Neutrophil (primary cell): ENCODE results near the gene R3HDM2.

Experiments used
- H3K27ac ChIP-seq: fragments of 200-600 bp; sonication (generic); 2 replicates; pipeline ENCODE4 v1.5.1; 2016; ENCODE audit warnings: mild to moderate bottlenecking, moderate library complexity
- H3K27me3 ChIP-seq: fragments of 200-600 bp; sonication (generic); 2 replicates; pipeline ENCODE4 v1.6.0; 2016; ENCODE audit warnings: mild to moderate bottlenecking
- H3K36me3 ChIP-seq: fragments of 200-600 bp; sonication (generic); 2 replicates; pipeline ENCODE4 v1.5.1; 2017
- H3K4me1 ChIP-seq, 2 experiments: fragments of 200-600 bp in 1 of 2; sonication (generic) in 1 of 2; 1 replicate in 1 of 2; 2 replicates in 1 of 2; pipeline versions ENCODE4 v1.5.1 to v1.6.1; 2013 to 2016; ENCODE audit warnings: low read depth in 1 of 2, low read length in 1 of 2, mild to moderate bottlenecking in 1 of 2, moderate library complexity in 1 of 2; ENCODE audit not compliant: control insufficient read depth in 1 of 2, insufficient read depth in 1 of 2
- H3K4me3 ChIP-seq, 2 experiments: fragments of 200-600 bp in 1 of 2; sonication (generic) in 1 of 2; 1 replicate in 1 of 2; 2 replicates in 1 of 2; pipeline ENCODE4 v1.5.1; 2013 to 2016; ENCODE audit warnings: low read depth in 1 of 2, low read length in 1 of 2, mild to moderate bottlenecking in 1 of 2, moderate library complexity in 1 of 2
- H3K9me3 ChIP-seq: fragments of 200-600 bp; sonication (generic); 2 replicates; pipeline ENCODE4 v1.5.1; 2016
- TF ChIP-seq, protein P1 (sequence below): fragments of 200-600 bp; sonication (generic); IDR thresholded peaks from 2 replicates; pipeline ENCODE4 v1.5.1; 2016; ENCODE audit warnings: antibody characterized with exemption

The R3HDM2 gene

DNA sequence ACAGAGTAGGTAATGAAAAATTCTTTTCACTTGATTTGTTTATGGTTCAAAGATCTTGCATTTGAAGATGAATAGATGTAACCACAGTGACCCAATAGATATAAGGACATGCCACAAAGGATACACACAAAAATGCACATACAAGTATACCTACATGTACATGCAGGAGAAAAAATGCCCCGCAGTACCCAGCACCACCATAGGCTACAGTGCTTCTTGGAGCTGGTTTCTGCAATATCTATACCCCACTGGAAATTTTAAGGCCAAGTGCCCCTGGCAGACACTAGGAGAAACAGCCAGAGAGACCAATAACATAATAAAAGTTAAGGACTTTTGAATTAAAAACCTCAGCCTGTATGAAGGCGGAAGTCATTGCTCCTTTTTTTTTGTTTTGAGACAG is 167.7 kb downstream of the R3HDM2 start:
- Histone ChIP-seq H3K27ac (no peak overlapping the region), H3K27me3 (no peaks in the 10 kb centered on the region), H3K4me1 (peaks cover 0 to 2% of the 10 kb centered on the region in 2 experiments), H3K4me3 (no peak overlapping the region), H3K36me3 (peaks cover 90% of the 10 kb centered on the region), H3K9me3 (no peaks in the 10 kb centered on the region)
- TF ChIP-seq, protein P1, sequence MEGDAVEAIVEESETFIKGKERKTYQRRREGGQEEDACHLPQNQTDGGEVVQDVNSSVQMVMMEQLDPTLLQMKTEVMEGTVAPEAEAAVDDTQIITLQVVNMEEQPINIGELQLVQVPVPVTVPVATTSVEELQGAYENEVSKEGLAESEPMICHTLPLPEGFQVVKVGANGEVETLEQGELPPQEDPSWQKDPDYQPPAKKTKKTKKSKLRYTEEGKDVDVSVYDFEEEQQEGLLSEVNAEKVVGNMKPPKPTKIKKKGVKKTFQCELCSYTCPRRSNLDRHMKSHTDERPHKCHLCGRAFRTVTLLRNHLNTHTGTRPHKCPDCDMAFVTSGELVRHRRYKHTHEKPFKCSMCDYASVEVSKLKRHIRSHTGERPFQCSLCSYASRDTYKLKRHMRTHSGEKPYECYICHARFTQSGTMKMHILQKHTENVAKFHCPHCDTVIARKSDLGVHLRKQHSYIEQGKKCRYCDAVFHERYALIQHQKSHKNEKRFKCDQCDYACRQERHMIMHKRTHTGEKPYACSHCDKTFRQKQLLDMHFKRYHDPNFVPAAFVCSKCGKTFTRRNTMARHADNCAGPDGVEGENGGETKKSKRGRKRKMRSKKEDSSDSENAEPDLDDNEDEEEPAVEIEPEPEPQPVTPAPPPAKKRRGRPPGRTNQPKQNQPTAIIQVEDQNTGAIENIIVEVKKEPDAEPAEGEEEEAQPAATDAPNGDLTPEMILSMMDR: no peak

DNA sequence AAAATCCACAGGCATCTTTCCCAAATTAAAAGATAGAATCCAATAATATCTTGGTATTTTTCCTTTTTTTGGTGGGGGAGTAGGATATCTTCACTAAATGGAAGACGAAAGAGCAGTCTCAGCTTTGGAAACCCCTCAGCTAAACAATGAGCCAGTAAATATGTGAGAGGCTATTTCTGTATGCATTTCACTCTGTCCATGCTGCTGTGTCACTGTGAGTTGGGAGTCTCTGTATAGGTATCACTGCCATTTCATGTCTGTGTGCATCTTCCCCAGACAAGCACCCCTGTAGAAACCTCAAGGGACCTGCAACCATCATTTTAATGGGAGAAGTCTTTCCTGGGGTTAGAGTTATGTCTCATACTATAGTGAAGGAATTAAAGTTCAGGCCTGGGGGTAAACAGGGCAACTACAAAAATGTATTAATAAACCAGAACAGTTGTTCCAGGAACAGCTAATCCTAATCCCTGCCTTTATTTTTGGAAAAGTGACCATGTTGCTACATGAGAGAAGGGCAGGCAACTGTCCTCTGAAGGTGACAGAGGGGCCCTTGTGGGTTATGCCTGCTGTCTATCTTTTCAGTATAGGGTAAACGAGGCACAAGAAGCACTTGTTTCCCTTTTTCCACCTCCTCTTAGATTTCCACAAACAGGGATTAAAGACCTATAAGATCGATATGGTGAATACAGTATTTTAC is 168.6 kb downstream of the R3HDM2 start:
- H3K4me3 ChIP-seq: no peak overlapping the region
- H3K27ac ChIP-seq: no peak overlapping the region
- H3K27me3 ChIP-seq: no peaks in the 10 kb centered on the region
- H3K4me1 ChIP-seq: no peaks in the 10 kb centered on the region
- TF ChIP-seq, protein P1: no peak
- H3K36me3 ChIP-seq: peaks cover 90% of the 10 kb centered on the region
- H3K9me3 ChIP-seq: no peaks in the 10 kb centered on the region

DNA sequence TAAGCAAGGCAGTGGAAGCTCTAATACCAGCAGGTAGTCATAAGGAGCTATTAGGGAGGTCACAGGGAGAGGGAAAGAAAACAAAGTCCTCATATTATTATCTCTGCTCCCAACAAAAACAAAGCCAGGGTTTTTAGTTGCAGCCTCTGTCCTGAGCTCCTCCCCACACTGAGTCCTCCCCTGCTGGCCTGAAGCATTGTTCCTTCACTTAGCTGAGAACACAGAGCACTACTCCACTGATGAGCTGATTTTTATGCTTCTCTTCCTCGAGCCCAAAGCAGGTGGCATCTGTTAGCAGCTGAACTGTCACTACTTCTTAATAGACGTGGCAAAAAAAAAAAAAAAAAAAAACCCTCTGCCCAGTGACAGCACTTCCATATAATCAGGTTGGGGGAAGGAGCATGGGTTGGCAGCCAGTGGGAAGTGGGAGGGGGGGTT is 169.4 kb downstream of the R3HDM2 start:
- H3K27me3 ChIP-seq: no peaks in the 10 kb centered on the region
- no peak overlapping the region for H3K27ac ChIP-seq
- no peaks in the 10 kb centered on the region for H3K4me1 ChIP-seq
- peaks cover 90% of the 10 kb centered on the region for H3K36me3 ChIP-seq
- TF ChIP-seq, protein P1: no peak
- H3K9me3 ChIP-seq: no peaks in the 10 kb centered on the region
- H3K4me3 ChIP-seq: no peak overlapping the region

DNA sequence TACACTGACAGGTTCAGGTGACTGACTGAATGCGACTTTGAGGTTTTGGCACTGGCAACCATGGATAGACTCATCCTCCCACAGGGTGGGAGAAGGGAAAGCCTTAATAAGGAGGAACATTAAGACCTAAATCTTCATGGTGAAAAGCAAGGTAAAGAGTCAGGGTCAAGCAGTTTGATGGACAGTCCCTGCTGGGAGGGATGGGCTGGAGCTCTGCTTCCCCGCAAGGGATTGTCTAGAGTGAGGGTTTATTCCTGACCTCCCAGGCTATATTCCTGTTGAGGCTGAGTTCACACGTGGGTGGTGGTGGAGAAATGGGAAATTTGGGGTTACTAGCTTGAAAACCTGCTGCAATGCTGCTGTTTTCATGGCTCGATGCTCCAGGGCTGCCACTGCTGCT is 170.5 kb downstream of the R3HDM2 start:
- peaks cover 90% of the 10 kb centered on the region for H3K36me3 ChIP-seq
- H3K9me3 ChIP-seq: no peaks in the 10 kb centered on the region
- no peaks in the 10 kb centered on the region for H3K27me3 ChIP-seq
- no peak overlapping the region for H3K27ac ChIP-seq
- no peaks in the 10 kb centered on the region for H3K4me1 ChIP-seq
- H3K4me3 ChIP-seq: no peak overlapping the region
- TF ChIP-seq, protein P1: no peak

DNA sequence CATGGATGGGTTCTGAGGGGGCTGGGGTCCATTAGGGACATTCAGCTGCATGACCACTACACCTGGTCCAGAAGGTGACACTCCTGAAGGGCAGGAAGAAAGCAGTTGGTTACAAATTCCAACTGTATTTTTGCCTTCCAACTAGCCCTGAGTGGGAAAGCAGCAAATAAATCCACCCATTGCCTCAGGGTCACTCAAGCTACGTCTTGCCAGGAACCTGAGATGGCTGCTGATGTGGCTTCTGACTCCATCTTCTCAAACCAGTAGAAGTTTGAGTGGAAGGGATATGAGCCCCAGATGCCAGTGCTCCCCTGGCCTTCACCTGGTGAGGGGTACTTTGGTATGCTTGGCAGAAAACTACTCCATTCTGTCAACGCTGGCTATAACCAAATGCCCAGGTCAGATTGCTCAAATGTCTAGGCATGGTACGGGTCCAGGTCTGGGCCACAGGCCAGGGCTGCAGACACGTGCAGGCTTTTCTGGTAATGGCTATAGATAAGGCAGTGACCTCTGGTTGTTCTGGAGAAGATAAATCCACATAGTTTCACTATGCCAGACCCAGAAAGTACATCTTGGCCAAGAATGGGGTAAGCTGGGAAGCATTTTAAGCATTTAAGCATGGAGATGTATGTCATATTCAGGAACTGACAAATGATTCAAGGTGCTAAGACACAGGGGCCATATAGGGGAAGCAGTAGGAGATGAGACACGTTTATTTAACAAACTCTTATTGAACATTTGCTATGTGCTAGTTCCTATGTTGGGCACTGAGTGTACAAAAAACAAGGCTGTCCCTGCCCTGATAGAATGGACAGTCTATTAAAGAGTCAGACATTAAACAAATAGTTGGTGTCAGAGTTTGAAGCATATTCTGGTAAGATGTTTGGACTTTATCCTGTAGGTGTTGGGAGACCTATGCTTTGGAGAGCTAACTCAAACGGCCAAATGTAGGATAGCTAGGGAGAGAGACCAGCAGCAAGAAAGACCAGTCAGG is 171.6 kb downstream of the R3HDM2 start:
- H3K36me3 ChIP-seq: peaks cover 91% of the 10 kb centered on the region
- TF ChIP-seq, protein P1: no peak
- no peaks in the 10 kb centered on the region for H3K9me3 ChIP-seq
- no peaks in the 10 kb centered on the region for H3K4me1 ChIP-seq
- H3K27me3 ChIP-seq: no peaks in the 10 kb centered on the region
- H3K27ac ChIP-seq: no peak overlapping the region
- H3K4me3 ChIP-seq: no peak overlapping the region
